SW 1271 (cell line): ENCODE data around the gene SNAPC4.

Experiments used
- DNase-seq, 2 experiments: peaks; one replicate each; lab custom pipeline; 2025; lab: John Stamatoyannopoulos, UW

The SNAPC4 gene

GRCh38 chr9:136370037-136370436 lies 29.9 kb downstream of the SNAPC4 start:
- DNase-seq: no peak

- no peak for DNase-seq
Measured at GRCh38 chr9:136368190-136368589, 31.8 kb downstream of the SNAPC4 start.

- DNase-seq: no peak
Measured at GRCh38 chr9:136367296-136368145, 32.4 kb downstream of the SNAPC4 start.

GRCh38 chr9:136366826-136367225 lies 33.1 kb downstream of the SNAPC4 start:
- no peak for DNase-seq

GRCh38 chr9:136365775-136366222 lies 34.2 kb downstream of the SNAPC4 start:
- no peak for DNase-seq

GRCh38 chr9:136364942-136365774 lies 34.8 kb downstream of the SNAPC4 start:
- no peak for DNase-seq

GRCh38 chr9:136363949-136364748 lies 35.8 kb downstream of the SNAPC4 start:
- no peak for DNase-seq

GRCh38 chr9:136363106-136363948 lies 36.6 kb downstream of the SNAPC4 start, which contains the start of gene DNLZ:
DNLZ (minus strand) TSS chr9:136363744; CDS start chr9:136363714, 30 bp downstream.
- DNase-seq: peak; percentile 79 to 90

- no peak for DNase-seq
Measured at GRCh38 chr9:136362450-136362784, 37.6 kb downstream of the SNAPC4 start.

GRCh38 chr9:136361754-136362449 lies 38.1 kb downstream of the SNAPC4 start:
- DNase-seq: no peak

- DNase-seq: no peak
Measured at GRCh38 chr9:136361047-136361753, 38.8 kb downstream of the SNAPC4 start.

GRCh38 chr9:136359774-136360718 lies 39.9 kb downstream of the SNAPC4 start:
- DNase-seq: no peak

- DNase-seq: no peak
Measured at GRCh38 chr9:136358888-136359287, 41.1 kb downstream of the SNAPC4 start.

- DNase-seq: no peak
Measured at GRCh38 chr9:136358016-136358415, 42.0 kb downstream of the SNAPC4 start.

GRCh38 chr9:136357202-136357725 lies 42.7 kb downstream of the SNAPC4 start:
- no peak for DNase-seq

GRCh38 chr9:136355616-136356557 lies 44.1 kb downstream of the SNAPC4 start:
- no peak for DNase-seq

- peak in 1 of 2 experiments; percentile 41 for DNase-seq
Measured at GRCh38 chr9:136354592-136355085, 45.3 kb downstream of the SNAPC4 start.
